GM21786 (cell line): ENCODE measurements around the gene CDK14.
"Not testable (repeated sequence)": the region's sequence is repeated elsewhere in the genome, so short reads cannot be mapped to it uniquely, and the experiment has no call there.

Source experiments
- ATAC-seq: cut with Tn5 transposase; IDR thresholded peaks from one replicate; pipeline ENCODE4 v1.9.1; 2021; ENCODE audit not compliant: unreplicated experiment

Gene CDK14

DNA sequence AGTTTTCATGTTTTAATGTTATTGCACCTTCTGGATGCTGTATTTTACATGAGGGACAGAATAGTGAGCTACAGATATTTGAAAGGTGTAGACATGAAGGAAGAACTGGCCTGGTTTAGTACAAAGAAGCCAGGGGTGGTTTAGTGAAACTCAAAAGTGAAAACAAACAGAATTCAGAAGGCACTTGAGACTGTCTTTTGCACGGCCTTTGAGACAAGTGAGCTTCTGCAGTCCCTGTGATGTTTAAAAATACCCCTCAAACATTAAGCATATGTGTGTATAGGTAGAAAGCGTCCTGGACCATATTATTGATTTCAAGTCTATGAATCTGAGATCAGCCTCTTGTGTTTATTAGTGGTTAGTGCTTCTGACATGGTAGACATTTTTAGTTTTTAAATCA lies 118.9 kb downstream of the CDK14 start:
- ATAC-seq, result peak; percentile 62

- no peak for ATAC-seq
Observed at GRCh38 chr7:90717296-90718060, 121.4 kb downstream of the CDK14 start.

DNA sequence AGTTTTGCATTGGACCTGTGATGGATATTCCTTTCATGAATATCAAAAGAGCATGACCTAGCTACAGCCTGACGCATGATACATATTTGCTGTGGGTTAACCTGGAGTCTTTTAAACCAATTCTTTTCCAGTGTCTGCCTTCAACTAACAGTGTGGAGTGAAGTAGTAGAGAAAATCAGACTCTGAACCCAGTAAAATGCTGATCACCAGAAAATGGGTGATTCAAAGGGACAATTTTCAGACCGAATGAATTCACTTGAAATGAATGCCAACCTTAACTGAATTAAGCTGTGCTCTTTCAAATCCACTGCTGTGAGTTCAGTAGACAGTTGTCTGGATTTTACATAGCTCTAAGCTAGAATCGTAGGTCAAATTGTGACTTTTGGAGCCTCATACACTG lies 123.0 kb downstream of the CDK14 start:
- no peak for ATAC-seq

DNA sequence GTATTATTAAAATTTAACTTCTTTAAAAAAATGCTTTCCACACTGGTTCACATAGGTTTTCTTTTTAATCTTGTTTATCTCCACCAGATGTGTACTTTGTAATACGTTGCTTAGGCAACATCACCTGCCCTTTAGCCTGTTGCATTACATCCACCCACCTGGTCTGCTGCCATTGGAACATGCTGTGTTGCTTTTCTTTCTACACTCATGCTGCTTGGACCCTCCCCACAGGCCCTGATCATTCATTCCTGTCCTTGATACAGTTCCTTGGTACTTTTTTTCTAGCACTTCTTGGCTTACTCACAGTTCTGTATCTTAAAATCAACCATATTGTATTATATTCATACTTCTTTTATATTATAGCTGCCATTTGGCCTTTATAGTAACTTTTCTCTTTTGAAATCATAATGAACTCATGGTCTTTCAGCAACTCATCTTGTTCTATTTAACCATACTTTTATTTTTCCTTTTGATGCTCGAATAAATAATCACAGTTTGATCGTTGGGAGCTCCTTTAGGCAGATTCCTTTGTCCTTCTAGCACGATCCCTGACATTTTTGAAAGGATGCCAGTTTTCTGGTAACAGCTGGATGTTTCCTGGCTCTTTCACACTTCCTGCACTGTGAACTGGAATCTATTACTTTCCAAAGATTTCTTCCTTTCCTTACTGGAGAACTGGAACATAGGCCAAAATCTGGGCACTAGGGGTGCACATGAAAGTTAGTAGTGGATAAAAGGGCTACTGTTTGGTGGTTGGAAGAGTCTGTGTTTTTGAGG lies 125.1 kb downstream of the CDK14 start:
- ATAC-seq, result peak; percentile 44

- ATAC-seq, result no peak
Observed at GRCh38 chr7:90721869-90722431, 125.8 kb downstream of the CDK14 start.

GRCh38 chr7:90723233-90723632 lies 127.1 kb downstream of the CDK14 start:
- no peak for ATAC-seq

DNA sequence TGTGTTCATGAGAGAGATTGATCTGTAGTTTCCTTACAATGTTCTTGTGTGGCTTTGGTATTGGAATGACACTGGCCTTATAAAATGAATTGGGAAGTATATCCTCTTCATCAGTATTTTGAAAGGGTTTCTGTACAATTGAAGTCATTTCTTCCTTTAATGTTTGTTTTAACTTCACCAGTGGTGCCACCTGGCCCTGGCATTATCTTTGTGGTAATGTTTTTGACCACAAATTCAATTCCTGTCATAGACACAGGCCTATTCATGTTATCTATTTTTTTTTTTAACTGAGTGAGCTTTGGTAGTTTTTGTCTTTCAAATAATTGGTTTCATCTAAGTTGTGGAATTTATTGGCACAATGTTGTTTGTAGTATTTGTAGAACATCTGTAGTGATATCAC lies 127.7 kb downstream of the CDK14 start:
- no peak for ATAC-seq

DNA sequence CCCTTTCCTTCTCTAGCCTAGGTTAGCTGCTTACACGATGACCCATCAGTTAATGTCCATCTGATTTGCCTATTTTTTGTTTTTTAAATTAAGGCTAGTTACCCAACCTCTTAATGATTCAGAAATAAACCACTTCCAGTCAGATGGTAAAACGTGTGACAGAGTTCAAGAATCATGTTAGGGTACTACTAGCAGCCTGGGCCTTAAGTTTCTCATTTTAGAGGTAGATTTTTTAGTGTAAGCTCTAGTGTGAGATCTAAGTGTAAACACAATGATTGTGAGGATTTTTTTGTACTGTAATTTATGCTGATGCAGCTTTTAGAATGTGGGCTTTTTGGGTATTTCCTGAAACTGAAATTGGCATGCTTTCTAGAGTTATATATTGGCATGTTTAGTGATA lies 130.0 kb downstream of the CDK14 start:
- ATAC-seq, result peak; percentile 32

- ATAC-seq, result no peak
Observed at GRCh38 chr7:90726623-90727022, 130.5 kb downstream of the CDK14 start.

- no peak for ATAC-seq
Observed at GRCh38 chr7:90727412-90727811, 131.3 kb downstream of the CDK14 start.

GRCh38 chr7:90728568-90728967 lies 132.4 kb downstream of the CDK14 start:
- peak; percentile 67 for ATAC-seq

GRCh38 chr7:90735611-90736280 lies 139.6 kb downstream of the CDK14 start:
- not testable (repeated sequence) for ATAC-seq

GRCh38 chr7:90736316-90736715 lies 140.2 kb downstream of the CDK14 start:
- ATAC-seq, result no peak

GRCh38 chr7:90736968-90737939 lies 141.1 kb downstream of the CDK14 start:
- ATAC-seq, result peak; percentile 96

GRCh38 chr7:90738249-90738648 lies 142.1 kb downstream of the CDK14 start:
- no peak for ATAC-seq

DNA sequence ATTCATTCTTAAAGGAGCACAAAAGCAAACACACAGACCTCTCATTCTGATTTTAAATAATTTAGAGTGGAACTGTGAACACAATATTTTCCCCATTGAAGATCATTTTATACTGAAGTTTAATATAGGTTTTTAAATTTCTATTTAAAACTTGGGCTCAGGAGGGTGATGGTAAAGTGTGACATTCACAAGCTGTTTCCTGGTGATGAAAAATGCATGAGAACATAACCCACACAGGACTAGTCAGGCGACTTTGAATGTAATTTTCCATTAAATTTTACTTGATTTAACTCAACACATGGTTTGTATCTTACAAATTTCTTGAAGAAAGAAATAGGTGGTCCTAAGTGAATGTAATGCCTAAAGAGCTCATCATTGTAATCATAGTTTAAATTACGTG lies 143.6 kb downstream of the CDK14 start:
- no peak for ATAC-seq

DNA sequence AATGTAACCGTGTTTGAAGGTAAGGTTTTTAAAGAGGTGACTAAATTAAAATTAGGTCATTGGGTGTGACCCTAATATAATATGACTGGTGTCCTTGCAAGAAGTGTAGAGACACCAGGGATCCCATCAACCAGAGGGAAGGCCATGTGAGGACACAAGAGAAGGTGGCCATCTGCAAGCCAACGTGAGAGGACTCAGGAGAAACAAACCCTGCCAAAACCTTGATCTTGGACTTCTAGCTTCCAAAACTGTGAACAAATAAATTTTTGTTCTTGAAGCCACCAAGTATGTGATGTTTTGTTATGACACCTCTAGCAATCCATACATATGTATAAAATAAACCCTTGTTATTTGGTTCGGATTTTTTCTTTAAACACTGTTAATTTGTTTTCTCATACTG lies 144.3 kb downstream of the CDK14 start:
- no peak for ATAC-seq

DNA sequence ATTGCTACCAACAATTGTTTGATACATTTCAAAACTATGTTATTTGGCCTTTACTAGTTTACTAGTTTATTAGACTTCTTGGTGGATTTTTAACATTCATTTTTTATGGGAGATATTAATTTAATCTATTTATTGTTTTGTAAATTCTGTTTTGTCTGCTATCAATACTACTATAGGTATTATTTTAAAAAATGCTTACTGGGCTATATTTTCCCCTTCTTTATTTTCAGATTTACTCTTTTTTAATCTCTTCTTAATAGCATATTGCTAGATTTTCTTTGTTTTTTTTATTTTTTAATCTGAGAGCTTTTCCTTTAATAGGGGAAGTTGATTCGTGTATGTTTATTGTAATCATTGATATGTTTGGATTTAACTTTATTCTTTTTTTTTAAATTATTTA lies 147.5 kb downstream of the CDK14 start:
- ATAC-seq, result no peak

- ATAC-seq, result no peak
Observed at GRCh38 chr7:90747516-90747915, 151.4 kb downstream of the CDK14 start.

DNA sequence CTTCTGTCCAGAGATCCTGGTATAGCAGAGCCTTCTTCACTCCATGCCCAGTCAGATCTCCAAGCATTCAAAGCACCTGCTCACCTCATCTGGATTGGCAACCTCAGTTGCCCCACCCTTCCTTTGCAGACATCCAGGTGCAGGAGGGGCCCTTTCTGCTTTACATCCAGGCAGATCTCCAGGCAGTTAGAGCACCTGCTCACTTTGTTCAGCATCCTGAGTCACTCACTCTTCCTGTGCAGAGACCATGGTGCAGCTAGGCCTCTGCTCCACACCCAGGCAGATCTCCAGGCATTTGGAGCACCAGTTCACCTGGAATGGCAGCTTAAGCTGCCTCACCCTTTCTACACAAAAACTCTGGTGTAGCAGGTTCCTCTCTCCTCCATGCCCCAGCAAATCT lies 153.1 kb downstream of the CDK14 start:
- ATAC-seq, result no peak
